H9 (cell line): ENCODE results near the gene USP20. TPM values are rescaled to one million over a fixed set of nuclear protein-coding genes. Genes with fewer than 3 reads are reported as not detected.

Experiments used
- DNase-seq: peaks from one replicate; pipeline ENCODE4 v3.0.0-alpha.2; 2017
- H2AFZ ChIP-seq: one replicate; pipeline ENCODE4 v1.6.1; 2013; ENCODE audit warnings: mild to moderate bottlenecking, low read length, control low read depth, moderate library complexity
- H2AK5ac ChIP-seq: 2 replicates; pipeline ENCODE4 v1.6.1; 2013; ENCODE audit warnings: low read length, control low read depth, mixed read lengths; ENCODE audit not compliant: insufficient read length
- H2BK120ac ChIP-seq: one replicate; pipeline ENCODE4 v1.6.1; 2013; ENCODE audit warnings: low read depth, mild to moderate bottlenecking, low read length, control low read depth, inconsistent platforms; ENCODE audit not compliant: poor library complexity, severe bottlenecking
- H2BK12ac ChIP-seq: 2 replicates; pipeline ENCODE4 v1.6.1; 2013; ENCODE audit warnings: low read length, control low read depth, mixed read lengths, low read depth; ENCODE audit not compliant: insufficient read length
- H2BK15ac ChIP-seq: 2 replicates; pipeline ENCODE4 v1.6.1; 2013; ENCODE audit warnings: low read depth, low read length, control low read depth
- H2BK20ac ChIP-seq: one replicate; pipeline ENCODE4 v1.6.1; 2013; ENCODE audit warnings: low read depth, mild to moderate bottlenecking, low read length, control low read depth, inconsistent platforms; ENCODE audit not compliant: poor library complexity, severe bottlenecking
- H2BK5ac ChIP-seq: 2 replicates; pipeline ENCODE4 v1.6.1; 2013; ENCODE audit warnings: low read length, control low read depth, mixed read lengths; ENCODE audit not compliant: insufficient read length
- H3K14ac ChIP-seq: 2 replicates; pipeline ENCODE4 v1.6.1; 2013; ENCODE audit warnings: low read length, control low read depth; ENCODE audit not compliant: insufficient read depth
- H3K18ac ChIP-seq: 2 replicates; pipeline ENCODE4 v1.6.1; 2013; ENCODE audit warnings: low read depth, mild to moderate bottlenecking, mixed read lengths, low read length, control low read depth; ENCODE audit not compliant: insufficient read length
- H3K23ac ChIP-seq: 2 replicates; pipeline ENCODE4 v1.6.1; 2013; ENCODE audit warnings: low read length, control low read depth, mixed read lengths, low read depth; ENCODE audit not compliant: insufficient read length
- H3K23me2 ChIP-seq: 2 replicates; pipeline ENCODE4 v1.6.1; 2013; ENCODE audit warnings: low read depth, mild to moderate bottlenecking, mixed read lengths, low read length, control low read depth; ENCODE audit not compliant: insufficient read length, poor library complexity, severe bottlenecking
- H3K27ac ChIP-seq: 2 replicates; pipeline ENCODE4 v1.5.1; 2013; ENCODE audit warnings: low read length, control low read depth, mixed read lengths, low read depth; ENCODE audit not compliant: insufficient read length
- H3K27me3 ChIP-seq: 2 replicates; pipeline ENCODE4 v1.6.1; 2013; ENCODE audit warnings: low read length, control low read depth, inconsistent platforms; ENCODE audit not compliant: insufficient read depth
- H3K4ac ChIP-seq: 2 replicates; pipeline ENCODE4 v1.6.1; 2013; ENCODE audit warnings: low read depth, mild to moderate bottlenecking, control low read depth, inconsistent platforms, low read length, moderate library complexity
- H3K4me1 ChIP-seq: 2 replicates; pipeline ENCODE4 v1.6.1; 2013; ENCODE audit warnings: low read length, control low read depth, inconsistent platforms; ENCODE audit not compliant: insufficient read depth
- H3K4me2 ChIP-seq: 2 replicates; pipeline ENCODE4 v1.6.1; 2013; ENCODE audit warnings: low read length, control low read depth, mixed read lengths; ENCODE audit not compliant: insufficient read length, insufficient read depth
- H3K56ac ChIP-seq: 2 replicates; pipeline ENCODE4 v1.6.1; 2013; ENCODE audit warnings: low read depth, mild to moderate bottlenecking, mixed read lengths, low read length, control low read depth; ENCODE audit not compliant: insufficient read length
- H3K79me1 ChIP-seq: 2 replicates; pipeline ENCODE4 v1.6.1; 2013; ENCODE audit warnings: low read depth, mild to moderate bottlenecking, moderate library complexity, low read length, control low read depth, inconsistent platforms; ENCODE audit not compliant: insufficient read depth, poor library complexity, severe bottlenecking
- H3K79me2 ChIP-seq: 2 replicates; pipeline ENCODE4 v1.6.1; 2013; ENCODE audit warnings: low read length, control low read depth, inconsistent platforms; ENCODE audit not compliant: insufficient read depth
- H3K9ac ChIP-seq: 2 replicates; pipeline ENCODE4 v1.6.1; 2013; ENCODE audit warnings: low read length, control low read depth, mixed read lengths; ENCODE audit not compliant: insufficient read length; ENCODE audit errors: extremely low read depth
- H3K9me3 ChIP-seq: one replicate; pipeline ENCODE4 v1.6.1; 2013; ENCODE audit warnings: low read depth, low read length, inconsistent platforms; ENCODE audit not compliant: control insufficient read depth
- H3T11ph ChIP-seq: one replicate; pipeline ENCODE4 v1.6.1; 2013; ENCODE audit warnings: mild to moderate bottlenecking, low read length, control low read depth, inconsistent platforms
- H4K20me1 ChIP-seq: one replicate; pipeline ENCODE4 v1.6.1; 2013; ENCODE audit not compliant: control insufficient read depth, insufficient read length, insufficient read depth
- H4K5ac ChIP-seq: 2 replicates; pipeline ENCODE4 v1.6.1; 2013; ENCODE audit warnings: low read depth, mild to moderate bottlenecking, mixed read lengths, low read length, control low read depth; ENCODE audit not compliant: insufficient read length
- H4K8ac ChIP-seq: replicated peaks from 2 replicates; pipeline ENCODE4 v1.6.1; 2013; ENCODE audit warnings: low read length, control low read depth, mixed read lengths, low read depth; ENCODE audit not compliant: insufficient read length
- H4K91ac ChIP-seq: 2 replicates; pipeline ENCODE4 v1.6.1; 2013; ENCODE audit warnings: low read depth, mild to moderate bottlenecking, moderate library complexity, mixed read lengths, low read length, control low read depth; ENCODE audit not compliant: insufficient read length
- H3K27ac Mint-ChIP-seq, 3 experiments: 2 replicates in 2 of 3; 3 replicates in 1 of 3; pipeline ENCODE4 v1.8.0; 2020 to 2021; ENCODE audit warnings: mixed read lengths in 3 of 3, mild to moderate bottlenecking in 1 of 3, moderate library complexity in 1 of 3
- H3K27me3 Mint-ChIP-seq: 2 replicates; pipeline ENCODE4 v1.8.0; 2021; ENCODE audit warnings: low read depth, mild to moderate bottlenecking, moderate library complexity, mixed read lengths
- H3K36me3 Mint-ChIP-seq, 3 experiments: 2 replicates in 2 of 3; 3 replicates in 1 of 3; pipeline ENCODE4 v1.8.0; 2020 to 2021; ENCODE audit warnings: low read depth in 3 of 3, mixed read lengths in 3 of 3; ENCODE audit not compliant: insufficient read depth in 1 of 3
- H3K4me1 Mint-ChIP-seq, 2 experiments: 2 replicates each; pipeline ENCODE4 v1.8.0; 2020; ENCODE audit warnings: mixed read lengths in 2 of 2
- H3K4me3 Mint-ChIP-seq, 2 experiments: 2 replicates in 1 of 2; 3 replicates in 1 of 2; pipeline ENCODE4 v1.8.0; 2020 to 2021; ENCODE audit warnings: mild to moderate bottlenecking in 2 of 2, mixed read lengths in 2 of 2, moderate library complexity in 1 of 2
- H3K9me3 Mint-ChIP-seq, 2 experiments: 2 replicates in 1 of 2; 3 replicates in 1 of 2; pipeline ENCODE4 v1.8.0; 2020; ENCODE audit warnings: mild to moderate bottlenecking in 2 of 2, mixed read lengths in 2 of 2, moderate library complexity in 1 of 2
- WGBS: extraction: QIAGEN DNeasy Blood & Tissue Kit; methylation state at CpG from one replicate; pipeline ENCODE4 v1.1.7; 2013; ENCODE audit warnings: missing lambda C conversion rate, low lambda C conversion rate, mixed read lengths; ENCODE audit not compliant: insufficient read length; ENCODE audit errors: extremely low coverage; 5-methylcytosine and 5-hydroxymethylcytosine counted together
- total RNA-seq: library from RNA; stranded (reverse); gene quantifications from 2 replicates; pipeline ENCODE4 v1.2.1, GENCODE V29; 2021
- TF ChIP-seq, protein P1 (sequence below): fragments of 200-600 bp; sonication (generic); conservative IDR thresholded peaks from 3 replicates; pipeline ENCODE4 v1.8.0; 2021; ENCODE audit warnings: antibody characterized with exemption, mild to moderate bottlenecking

The USP20 gene
- total RNA-seq, 1 experiment from 2014 or later, result 20.9 TPM

DNA sequence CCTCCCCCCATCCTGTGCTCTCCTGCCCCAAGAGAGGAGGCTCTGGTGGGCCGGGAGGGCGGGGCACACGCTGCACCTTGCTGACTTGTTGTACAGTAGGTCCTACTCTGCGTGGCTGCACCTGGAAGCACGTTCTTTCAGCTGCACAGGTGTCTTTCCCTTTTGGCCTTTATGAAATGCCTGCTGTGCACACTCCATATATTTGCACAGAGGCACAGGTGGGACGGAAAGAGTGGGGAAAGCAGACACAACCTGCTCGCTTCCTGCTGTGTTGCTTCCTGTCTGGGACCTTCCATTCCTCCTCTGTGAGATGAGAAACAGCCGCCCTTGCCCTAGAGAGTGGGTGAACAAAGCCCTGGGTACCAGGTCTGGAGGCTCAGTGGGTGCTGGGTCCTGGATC lies 4.8 kb downstream of the USP20 start:
- Histone ChIP-seq H4K91ac (no peak overlapping the region), H2AFZ (no peak overlapping the region), H3K27me3 (no peaks in the 10 kb centered on the region), H2BK12ac (no peak overlapping the region), H4K8ac (no peak overlapping the region), H2BK5ac (no peak overlapping the region), H3K56ac (no peak overlapping the region), H3K4ac (no peak overlapping the region), H4K20me1 (no peaks in the 10 kb centered on the region), H3K4me1 (peaks cover 6% of the 10 kb centered on the region; the same call in 1 of the 2 replicates), H3K14ac (no peak overlapping the region; the same call in 1 of the 2 replicates), H3K23ac (no peak overlapping the region), H3K9ac (no peak overlapping the region), H3K27ac (no peak overlapping the region), H2BK15ac (no peak overlapping the region), H3T11ph (no peak overlapping the region), H4K5ac (no peak overlapping the region), H2BK120ac (no peak overlapping the region), H2BK20ac (no peak overlapping the region), H3K79me1 (no peaks in the 10 kb centered on the region), H2AK5ac (no peak overlapping the region), H3K18ac (no peak overlapping the region), H3K4me2 (no peak overlapping the region), H3K23me2 (peaks cover 5% of the 10 kb centered on the region), H3K79me2 (no peaks in the 10 kb centered on the region), H3K9me3 (no peaks in the 10 kb centered on the region)
- Mint-ChIP-seq H3K4me1 (peaks cover 41 to 50% of the 10 kb centered on the region in 2 experiments), H3K27ac (peak overlapping the region in 1 of 3 experiments; percentile 72; a peak in 1 of 7 replicates), H3K4me3 (no peak overlapping the region), H3K9me3 (no peaks in the 10 kb centered on the region; a peak in 1 of 5 replicates), H3K36me3 (peaks cover 0 to 2% (median under 1%) of the 10 kb centered on the region in 3 experiments; a peak in 3 of 7 replicates), H3K27me3 (no peaks in the 10 kb centered on the region; the same call in 1 of the 2 replicates)
- no peak for DNase-seq
- WGBS, result no CpG with 5 or more reads among the region's 8 CpGs
- TF ChIP-seq, protein P1, sequence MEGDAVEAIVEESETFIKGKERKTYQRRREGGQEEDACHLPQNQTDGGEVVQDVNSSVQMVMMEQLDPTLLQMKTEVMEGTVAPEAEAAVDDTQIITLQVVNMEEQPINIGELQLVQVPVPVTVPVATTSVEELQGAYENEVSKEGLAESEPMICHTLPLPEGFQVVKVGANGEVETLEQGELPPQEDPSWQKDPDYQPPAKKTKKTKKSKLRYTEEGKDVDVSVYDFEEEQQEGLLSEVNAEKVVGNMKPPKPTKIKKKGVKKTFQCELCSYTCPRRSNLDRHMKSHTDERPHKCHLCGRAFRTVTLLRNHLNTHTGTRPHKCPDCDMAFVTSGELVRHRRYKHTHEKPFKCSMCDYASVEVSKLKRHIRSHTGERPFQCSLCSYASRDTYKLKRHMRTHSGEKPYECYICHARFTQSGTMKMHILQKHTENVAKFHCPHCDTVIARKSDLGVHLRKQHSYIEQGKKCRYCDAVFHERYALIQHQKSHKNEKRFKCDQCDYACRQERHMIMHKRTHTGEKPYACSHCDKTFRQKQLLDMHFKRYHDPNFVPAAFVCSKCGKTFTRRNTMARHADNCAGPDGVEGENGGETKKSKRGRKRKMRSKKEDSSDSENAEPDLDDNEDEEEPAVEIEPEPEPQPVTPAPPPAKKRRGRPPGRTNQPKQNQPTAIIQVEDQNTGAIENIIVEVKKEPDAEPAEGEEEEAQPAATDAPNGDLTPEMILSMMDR, result no peak
